DND-41 (cell line): ENCODE measurements around the gene QSOX2.

ENCODE experiments used
- CTCF ChIP-seq: IDR thresholded peaks from 2 replicates; pipeline ENCODE4 v1.5.1; 2012; ENCODE audit warnings: borderline replicate concordance, low read length, moderate library complexity, mild to moderate bottlenecking; ENCODE audit not compliant: poor library complexity, severe bottlenecking; ENCODE audit errors: extremely low read depth
- EZH2 ChIP-seq: IDR thresholded peaks from 3 replicates; pipeline ENCODE4 v1.6.1; 2012; ENCODE audit warnings: borderline replicate concordance, low read depth, mild to moderate bottlenecking, moderate library complexity, low read length, inconsistent platforms; ENCODE audit not compliant: severe bottlenecking

GRCh38 chr9:136160381-136160841 lies 85.2 kb downstream of the QSOX2 start:
- TF ChIP-seq CTCF (no peak), EZH2 (no peak)
